ENCODE measurements around the gene ALKBH5.

ALKBH5 gene

DNA sequence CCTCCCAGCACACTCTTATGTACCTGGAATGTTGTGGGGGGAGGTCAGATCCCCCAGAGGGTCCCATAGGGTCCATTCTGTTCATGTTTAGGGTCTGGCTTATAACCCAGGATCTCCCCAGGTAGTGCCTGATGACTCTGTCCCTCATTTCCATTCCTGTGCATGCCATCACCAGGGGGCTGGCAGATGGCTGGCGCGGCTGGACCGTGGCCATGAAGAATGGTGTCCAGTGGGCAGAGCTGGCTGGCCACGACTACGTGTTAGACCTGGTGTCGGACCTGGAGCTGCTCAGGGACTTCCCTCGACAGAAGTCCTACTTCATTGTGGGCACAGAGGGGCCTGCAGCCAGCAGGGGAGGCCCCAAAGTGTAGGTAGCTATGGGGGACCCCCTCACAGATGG, 35.0 kb upstream of the ALKBH5 start:
- Mint-ChIP-seq H3K27ac (no peak overlapping the region), H3K9me3 (no peaks in the 10 kb centered on the region), H3K36me3 (peaks cover 4% of the 10 kb centered on the region), H3K4me3 (no peak overlapping the region), H3K4me1 (peaks cover 9% of the 10 kb centered on the region)
- ATAC-seq: no peak
- DNase-seq (ENCODE audit: low spot score in 2 of 2): no peak

- ATAC-seq (no peak), DNase-seq (ENCODE audit: low spot score in 2 of 2) (no peak)
- Mint-ChIP-seq H3K27ac (peak overlapping the region; percentile 43), H3K4me1 (peaks cover 24% of the 10 kb centered on the region), H3K36me3 (peaks cover 4% of the 10 kb centered on the region), H3K4me3 (no peak overlapping the region), H3K9me3 (no peaks in the 10 kb centered on the region)
These were observed 32.3 kb upstream of the ALKBH5 start for GRCh38 chr17:18151290-18151689.

GRCh38 chr17:18155179-18155578, 28.4 kb upstream of the ALKBH5 start:
- peaks cover 43% of the 10 kb centered on the region for H3K4me1 Mint-ChIP-seq
- H3K9me3 Mint-ChIP-seq: no peaks in the 10 kb centered on the region
- ATAC-seq (no peak), DNase-seq (ENCODE audit: low spot score in 2 of 2) (no peak)
- no peak overlapping the region for H3K4me3 Mint-ChIP-seq
- H3K36me3 Mint-ChIP-seq: peaks cover 11% of the 10 kb centered on the region
- no peak overlapping the region for H3K27ac Mint-ChIP-seq

DNA sequence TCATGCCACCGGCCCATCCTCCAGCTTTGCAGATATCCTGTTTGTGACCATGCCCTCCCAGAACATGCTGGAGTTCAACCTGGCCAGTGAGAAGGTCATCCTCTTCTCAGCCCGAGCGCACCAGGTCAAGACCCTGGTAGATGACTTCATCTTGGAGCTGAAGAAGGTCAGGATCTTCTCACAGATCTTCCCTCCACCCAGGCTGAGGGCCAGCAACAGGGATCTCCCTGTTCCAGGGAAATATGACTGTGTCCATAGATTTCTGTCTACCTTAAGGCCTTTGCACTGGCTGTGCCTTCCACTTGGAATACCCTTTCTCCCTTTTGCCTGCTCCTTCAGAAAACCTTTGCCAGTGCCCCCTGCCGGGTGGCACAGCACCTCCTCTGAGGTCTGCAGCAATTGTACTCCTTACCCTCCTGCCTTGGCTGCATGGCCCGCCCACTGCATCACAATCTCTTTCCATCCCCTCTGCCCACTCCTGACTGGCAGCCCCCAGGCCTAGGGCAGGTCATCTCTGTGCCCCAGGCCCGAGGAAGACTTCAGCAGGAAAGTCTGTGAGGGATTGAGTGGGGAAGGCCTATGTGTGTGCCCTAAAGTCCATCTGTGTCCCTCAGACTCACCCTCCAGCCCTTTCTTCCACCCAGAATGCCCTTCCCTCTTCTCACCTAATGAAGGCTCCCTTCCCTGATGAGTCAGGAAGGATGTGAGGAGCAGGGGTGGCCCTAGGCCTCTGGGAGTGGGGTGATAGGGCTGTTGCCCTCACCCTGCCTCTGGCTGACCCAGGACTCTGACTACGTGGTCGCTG, 27.3 kb upstream of the ALKBH5 start:
- Mint-ChIP-seq H3K36me3 (peaks cover 11% of the 10 kb centered on the region), H3K27ac (peak overlapping the region; percentile 92), H3K9me3 (no peaks in the 10 kb centered on the region), H3K4me1 (peaks cover 50% of the 10 kb centered on the region), H3K4me3 (no peak overlapping the region)
- ATAC-seq: no peak
- DNase-seq (ENCODE audit: low spot score in 2 of 2): no peak

GRCh38 chr17:18156976-18157280, 26.7 kb upstream of the ALKBH5 start:
- H3K27ac Mint-ChIP-seq: peak overlapping the region; percentile 92
- ATAC-seq (no peak), DNase-seq (ENCODE audit: low spot score in 2 of 2) (no peak)
- peaks cover 11% of the 10 kb centered on the region for H3K36me3 Mint-ChIP-seq
- H3K4me3 Mint-ChIP-seq: no peak overlapping the region
- H3K4me1 Mint-ChIP-seq: peaks cover 54% of the 10 kb centered on the region
- H3K9me3 Mint-ChIP-seq: no peaks in the 10 kb centered on the region

DNA sequence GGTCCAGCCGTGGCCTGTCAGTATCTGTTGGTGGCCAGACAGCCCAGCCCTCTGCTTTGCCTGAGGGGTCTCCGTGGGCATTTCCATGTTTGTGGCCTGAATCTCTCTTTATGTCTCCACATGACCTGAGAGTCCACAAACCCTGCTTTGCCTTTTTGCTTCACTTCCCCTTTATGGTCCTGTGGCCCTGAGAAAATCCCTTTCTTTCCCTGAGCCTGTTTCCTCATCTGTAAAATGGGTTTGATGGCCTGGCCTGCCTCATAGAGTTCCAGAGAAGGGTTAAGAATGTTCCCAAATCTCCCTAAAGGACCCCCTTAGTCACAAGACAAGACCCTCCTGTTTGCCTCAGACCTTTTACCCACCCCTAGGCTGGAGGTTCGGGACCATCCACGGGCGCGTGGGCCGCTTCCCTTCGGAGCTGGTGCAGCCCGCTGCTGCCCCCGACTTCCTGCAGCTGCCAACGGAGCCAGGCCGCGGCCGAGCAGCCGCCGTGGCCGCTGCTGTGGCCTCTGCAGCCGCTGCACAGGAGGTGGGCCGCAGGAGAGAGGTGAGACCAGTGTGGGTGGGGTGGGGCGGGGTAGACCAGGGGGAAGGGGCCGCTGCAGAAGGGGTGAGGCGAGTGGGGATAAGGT, 26.2 kb upstream of the ALKBH5 start:
- DNase-seq (ENCODE audit: low spot score in 2 of 2): no peak
- Mint-ChIP-seq H3K27ac (peak overlapping the region; percentile 92), H3K36me3 (peaks cover 11% of the 10 kb centered on the region), H3K4me3 (peak overlapping the region; percentile 73), H3K9me3 (no peaks in the 10 kb centered on the region), H3K4me1 (peaks cover 54% of the 10 kb centered on the region)
- ATAC-seq: no peak

- DNase-seq (ENCODE audit: low spot score in 2 of 2): peak; percentile 90 to 98
- Mint-ChIP-seq H3K4me1 (peaks cover 48% of the 10 kb centered on the region), H3K36me3 (peaks cover 7% of the 10 kb centered on the region), H3K9me3 (no peaks in the 10 kb centered on the region), H3K4me3 (peak overlapping the region; percentile 73), H3K27ac (peak overlapping the region; percentile 92)
- ATAC-seq: peak; percentile 77
These were observed 25.5 kb upstream of the ALKBH5 start for GRCh38 chr17:18158022-18158600.

DNA sequence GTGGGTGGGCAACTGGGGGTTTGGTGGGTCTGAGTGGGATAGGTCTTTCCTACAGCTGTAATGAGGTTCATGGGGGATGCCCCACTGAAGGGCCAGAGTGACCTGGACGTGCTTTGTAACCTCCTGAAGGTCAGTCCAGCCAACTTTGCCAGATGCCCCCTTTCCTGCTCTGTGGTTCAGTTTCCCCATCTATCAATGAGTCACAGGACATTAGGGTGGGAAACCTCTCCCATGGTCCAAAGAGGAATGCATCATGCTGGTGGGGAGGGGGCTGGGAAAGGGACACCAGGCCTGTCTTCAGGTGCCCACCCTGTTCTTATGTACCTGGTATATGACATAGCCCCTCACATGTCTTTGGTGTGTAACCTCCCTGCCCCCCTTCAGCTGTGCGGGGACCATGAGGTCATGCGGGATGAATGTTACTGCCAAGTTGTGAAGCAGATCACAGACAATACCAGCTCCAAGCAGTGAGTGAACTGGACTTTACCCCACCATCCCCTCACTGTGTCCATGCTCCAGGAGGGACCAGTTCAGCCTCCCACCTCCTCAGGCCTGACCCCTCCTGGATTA, 24.0 kb upstream of the ALKBH5 start:
- peaks cover 7% of the 10 kb centered on the region for H3K36me3 Mint-ChIP-seq
- ATAC-seq (no peak), DNase-seq (ENCODE audit: low spot score in 2 of 2) (no peak)
- H3K4me3 Mint-ChIP-seq: peak overlapping the region; percentile 73
- peak overlapping the region; percentile 6 for H3K27ac Mint-ChIP-seq
- peaks cover 39% of the 10 kb centered on the region for H3K4me1 Mint-ChIP-seq
- no peaks in the 10 kb centered on the region for H3K9me3 Mint-ChIP-seq

DNA sequence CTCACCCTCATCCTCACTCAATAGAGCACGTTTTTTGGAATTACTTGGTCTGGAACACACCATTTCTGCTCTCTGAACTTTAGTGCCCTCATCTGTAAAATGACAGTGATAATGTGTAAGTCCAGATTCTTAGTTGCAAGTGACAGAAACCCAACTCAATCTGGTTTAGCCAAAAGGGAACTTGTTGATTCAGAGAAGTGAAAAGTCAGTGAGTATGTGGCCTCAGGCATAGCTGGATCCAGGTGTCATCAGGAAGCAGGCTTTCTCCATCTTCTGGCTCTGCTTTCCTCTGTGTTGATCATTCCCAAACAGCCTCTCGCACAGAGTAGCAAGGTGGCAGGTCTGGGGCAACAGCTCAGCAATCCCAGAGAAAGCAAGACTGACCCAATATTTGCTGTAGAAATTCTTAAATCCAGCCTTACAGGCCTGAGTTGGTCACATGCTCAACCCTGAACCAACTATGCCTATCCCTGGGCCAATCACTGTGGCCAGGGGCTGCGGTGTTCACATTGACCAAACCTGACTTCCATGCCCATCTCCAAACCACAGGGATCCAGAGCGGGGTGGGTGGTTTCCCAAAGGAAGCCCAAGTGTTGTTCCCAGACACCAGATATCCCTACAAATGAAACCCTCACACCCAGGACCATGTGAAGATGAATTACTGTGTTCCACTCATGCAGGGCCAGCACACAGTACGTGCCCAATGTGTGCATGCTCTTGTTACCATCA, 23.3 kb upstream of the ALKBH5 start:
- no peak for ATAC-seq
- Mint-ChIP-seq H3K36me3 (peaks cover 7% of the 10 kb centered on the region), H3K27ac (peak overlapping the region; percentile 6), H3K9me3 (no peaks in the 10 kb centered on the region), H3K4me1 (peaks cover 39% of the 10 kb centered on the region), H3K4me3 (no peak overlapping the region)
- DNase-seq (ENCODE audit: low spot score in 2 of 2): no peak

- H3K9me3 Mint-ChIP-seq: no peaks in the 10 kb centered on the region
- no peak overlapping the region for H3K27ac Mint-ChIP-seq
- DNase-seq (ENCODE audit: low spot score in 2 of 2) (no peak), ATAC-seq (no peak)
- peaks cover 29% of the 10 kb centered on the region for H3K4me1 Mint-ChIP-seq
- H3K36me3 Mint-ChIP-seq: peaks cover 7% of the 10 kb centered on the region
- no peak overlapping the region for H3K4me3 Mint-ChIP-seq
These were observed 22.2 kb upstream of the ALKBH5 start for GRCh38 chr17:18161207-18162145.

DNA sequence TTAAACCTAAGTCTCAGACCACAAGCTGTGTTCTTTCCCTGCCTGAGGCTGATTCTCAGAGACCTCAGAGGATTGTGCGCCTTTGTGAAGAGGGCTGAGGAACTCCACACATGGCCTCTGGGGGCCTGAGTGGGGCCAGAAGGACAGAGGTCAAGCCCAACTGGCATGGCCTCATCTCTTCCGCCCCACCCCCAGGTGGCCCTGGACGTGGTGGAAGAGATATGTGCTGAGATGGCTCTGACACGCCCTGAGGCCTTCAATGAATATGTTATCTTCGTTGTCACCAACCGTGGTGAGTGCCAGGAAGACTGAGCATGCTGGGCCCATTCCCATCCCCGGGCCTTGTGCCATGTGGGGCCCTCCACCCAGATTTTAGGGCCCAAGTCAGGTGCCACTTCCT, 20.1 kb upstream of the ALKBH5 start:
- ATAC-seq (no peak), DNase-seq (ENCODE audit: low spot score in 2 of 2) (no peak)
- Mint-ChIP-seq H3K27ac (peak overlapping the region; percentile 68), H3K9me3 (no peaks in the 10 kb centered on the region), H3K36me3 (no peaks in the 10 kb centered on the region), H3K4me1 (peaks cover 17% of the 10 kb centered on the region), H3K4me3 (no peak overlapping the region)

- ATAC-seq (peak; percentile 14), DNase-seq (ENCODE audit: low spot score in 2 of 2) (no peak)
- H3K4me1 Mint-ChIP-seq: no peaks in the 10 kb centered on the region
- no peaks in the 10 kb centered on the region for H3K36me3 Mint-ChIP-seq
- peak overlapping the region; percentile 18 for H3K27ac Mint-ChIP-seq
- no peaks in the 10 kb centered on the region for H3K9me3 Mint-ChIP-seq
- H3K4me3 Mint-ChIP-seq: no peak overlapping the region
These were observed 16.7 kb upstream of the ALKBH5 start for GRCh38 chr17:18166894-18167293.

- no peak overlapping the region for H3K27ac Mint-ChIP-seq
- no peak overlapping the region for H3K4me3 Mint-ChIP-seq
- DNase-seq (ENCODE audit: low spot score in 2 of 2) (no peak), ATAC-seq (peak; percentile 5)
- H3K4me1 Mint-ChIP-seq: no peaks in the 10 kb centered on the region
- no peaks in the 10 kb centered on the region for H3K36me3 Mint-ChIP-seq
- H3K9me3 Mint-ChIP-seq: no peaks in the 10 kb centered on the region
These were observed 16.2 kb upstream of the ALKBH5 start for GRCh38 chr17:18167421-18167820.

DNA sequence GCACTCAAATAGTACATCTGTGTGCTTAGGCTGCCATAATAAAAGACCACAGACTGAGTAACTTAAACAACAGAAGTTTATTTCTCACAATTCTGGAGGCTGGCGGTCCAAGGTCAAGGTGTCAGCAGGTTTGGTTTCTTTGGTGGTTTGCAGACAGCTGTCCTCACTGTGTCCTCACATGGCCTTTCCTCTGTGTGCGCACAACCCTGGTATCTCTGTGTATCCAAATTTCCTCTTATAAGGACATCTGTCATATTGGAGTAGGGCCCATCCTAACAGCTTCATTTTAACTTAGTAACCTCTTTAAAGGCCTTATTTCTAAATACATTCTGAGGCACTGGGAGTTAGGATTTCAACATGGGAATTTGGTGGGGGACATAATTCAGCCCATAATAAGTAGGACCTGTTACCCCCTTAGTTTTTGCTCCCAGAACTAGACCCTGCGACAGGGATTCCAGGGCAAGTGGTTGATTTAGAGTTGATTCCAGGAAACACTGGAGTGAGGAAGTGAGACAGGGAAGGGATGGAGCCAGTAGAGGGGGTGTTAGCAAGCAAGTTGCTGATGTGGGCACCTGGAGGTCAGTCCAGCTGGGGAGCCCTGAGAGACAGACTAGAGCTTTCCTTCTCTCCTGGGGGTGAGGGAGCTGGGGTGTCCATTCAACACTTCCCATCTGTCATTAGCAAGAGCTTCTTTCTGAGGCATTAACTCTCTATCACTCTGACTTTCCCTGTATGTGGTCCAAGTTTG, 10.9 kb upstream of the ALKBH5 start:
- DNase-seq (ENCODE audit: low spot score in 2 of 2) (no peak), ATAC-seq (no peak)
- Mint-ChIP-seq H3K36me3 (peaks cover 7% of the 10 kb centered on the region), H3K4me1 (no peaks in the 10 kb centered on the region), H3K9me3 (no peaks in the 10 kb centered on the region), H3K4me3 (no peak overlapping the region), H3K27ac (no peak overlapping the region)

Data from stimulated activated effector memory CD8-positive, alpha-beta T cell treated with anti-CD3 and anti-CD28 coated beads, Interleukin-12 subunit alpha, Interleukin-12 subunit beta, amount 100 ng/mL, for 72 hours (primary cell).